Caco-2 (cell line): ENCODE measurements around the gene CEBPZ. TPM values are rescaled to one million over a fixed set of nuclear protein-coding genes. Genes with fewer than 3 reads are reported as not detected.

ENCODE experiments used
- BruUV-seq: library from RNA; stranded (reverse); fragments of 400-500 nt; replicated peaks from 2 replicates; lab custom pipeline; 2021; lab: Mats Ljungman, UMichigan
- CTCF ChIA-PET: fragments of 300-600 bp; sonication (Branson Sonifier 250); formaldehyde crosslinking; loops from one replicate; lab custom pipeline; 2022; ENCODE audit warnings: antibody characterized with exemption; lab: Charles Lee
- POLR2A ChIA-PET: fragments of 300-600 bp; sonication (Branson Sonifier 250); formaldehyde crosslinking; loops from one replicate; lab custom pipeline; 2022; ENCODE audit warnings: antibody characterized with exemption; lab: Charles Lee
- DNase-seq, 2 experiments: peaks; one replicate each; pipeline versions ENCODE4 v3.0.0 to v3.0.0-alpha.2; 2020 to 2022
- H3K27me3 ChIP-seq: replicated peaks from 2 replicates; pipeline ENCODE4 v1.6.0; 2011; ENCODE audit warnings: low read length; ENCODE audit not compliant: control insufficient read depth, insufficient read depth
- H3K36me3 ChIP-seq: 2 replicates; pipeline ENCODE4 v1.5.1; 2011; ENCODE audit warnings: low read length; ENCODE audit not compliant: control insufficient read depth, insufficient read depth
- H3K4me1 ChIP-seq: fragments of 250-450 bp; sonication (Bioruptor Pico); 2 replicates; pipeline ENCODE4 v1.5.1; 2020; ENCODE audit warnings: mild to moderate bottlenecking
- H3K4me3 ChIP-seq: 2 replicates; pipeline ENCODE4 v1.5.1; 2011; ENCODE audit warnings: low read depth, mild to moderate bottlenecking, control low read depth, low read length
- H3K9me3 ChIP-seq: fragments of 250-450 bp; sonication (Bioruptor Pico); 2 replicates; pipeline ENCODE4 v1.5.1; 2020; ENCODE audit warnings: mild to moderate bottlenecking, moderate library complexity
- H3K27ac Mint-ChIP-seq: one replicate; pipeline ENCODE4 v1.8.0; 2022; ENCODE audit warnings: mixed read lengths; ENCODE audit not compliant: unreplicated experiment
- H3K27me3 Mint-ChIP-seq: one replicate; pipeline ENCODE4 v1.8.0; 2022; ENCODE audit warnings: mixed read lengths; ENCODE audit not compliant: insufficient read depth, unreplicated experiment
- H3K36me3 Mint-ChIP-seq: one replicate; pipeline ENCODE4 v1.8.0; 2022; ENCODE audit warnings: mild to moderate bottlenecking, mixed read lengths; ENCODE audit not compliant: insufficient read depth, unreplicated experiment
- H3K4me1 Mint-ChIP-seq: one replicate; pipeline ENCODE4 v1.8.0; 2022; ENCODE audit warnings: low read depth, mixed read lengths; ENCODE audit not compliant: unreplicated experiment
- H3K4me3 Mint-ChIP-seq: one replicate; pipeline ENCODE4 v1.8.0; 2022; ENCODE audit warnings: mild to moderate bottlenecking, moderate library complexity, mixed read lengths; ENCODE audit not compliant: unreplicated experiment
- H3K9me3 Mint-ChIP-seq: one replicate; pipeline ENCODE4 v1.8.0; 2022; ENCODE audit warnings: mixed read lengths; ENCODE audit not compliant: unreplicated experiment
- CTCF ChIP-seq, 2 experiments: fragments of 200-600 bp in 1 of 2; IDR thresholded peaks; 1 replicate in 1 of 2; 2 replicates in 1 of 2; pipeline versions ENCODE4 v1.5.1 to v1.8.0; 2011 to 2022; ENCODE audit warnings: antibody characterized with exemption in 1 of 2, control low read depth in 1 of 2, inconsistent platforms in 1 of 2, low read depth in 1 of 2, low read length in 1 of 2, mild to moderate bottlenecking in 1 of 2, moderate library complexity in 1 of 2; ENCODE audit not compliant: insufficient read depth in 1 of 2, severe bottlenecking in 1 of 2, unreplicated experiment in 1 of 2
- intact Hi-C: fragments of 100-400 bp; cut with micrococcal nuclease; formaldehyde crosslinking; loops from one replicate; pipeline ENCODE4 v1.10.0; 2022; ENCODE audit not compliant: unreplicated experiment
- total RNA-seq: library from RNA; stranded (reverse); gene quantifications from 2 replicates; pipeline ENCODE4 v1.2.3, GENCODE V29; 2022

CEBPZ gene
- total RNA-seq, 1 experiment from 2014 or later: 93.3 TPM

- Mint-ChIP-seq H3K27me3 (no peaks in the 10 kb centered on the region), H3K4me1 (peaks cover 25% of the 10 kb centered on the region), H3K9me3 (no peaks in the 10 kb centered on the region), H3K27ac (no peak overlapping the region), H3K4me3 (no peak overlapping the region), H3K36me3 (no peaks in the 10 kb centered on the region)
- intact Hi-C loops: no loop called here
- BruUV-seq: no TSS peak
- no peak for DNase-seq
- H3K9me3 ChIP-seq: no peaks in the 10 kb centered on the region
- no peaks in the 10 kb centered on the region for H3K27me3 ChIP-seq
- H3K4me3 ChIP-seq: no peak overlapping the region
- peaks cover 6% of the 10 kb centered on the region for H3K4me1 ChIP-seq
- CTCF ChIA-PET: no interaction called here
- TF ChIP-seq CTCF (IDR thresholded peaks at IDR 0.05; ENCODE audit: insufficient read depth in 1 of 2, low read depth in 1 of 2, low read length in 1 of 2, severe bottlenecking in 1 of 2, unreplicated experiment in 1 of 2): no peak
- POLR2A ChIA-PET: no interaction called here
- no peaks in the 10 kb centered on the region for H3K36me3 ChIP-seq
Observed at GRCh38 chr2:37180640-37181039, 50.8 kb downstream of the CEBPZ start.

- no peaks in the 10 kb centered on the region for H3K27me3 ChIP-seq
- Mint-ChIP-seq H3K36me3 (no peaks in the 10 kb centered on the region), H3K9me3 (no peaks in the 10 kb centered on the region), H3K4me3 (no peak overlapping the region), H3K27ac (no peak overlapping the region), H3K27me3 (no peaks in the 10 kb centered on the region), H3K4me1 (peaks cover 25% of the 10 kb centered on the region)
- no peak for DNase-seq
- intact Hi-C loops: no loop called here
- peaks cover 6% of the 10 kb centered on the region for H3K4me1 ChIP-seq
- no peaks in the 10 kb centered on the region for H3K36me3 ChIP-seq
- no peak overlapping the region for H3K4me3 ChIP-seq
- no TSS peak for BruUV-seq
- CTCF ChIA-PET: no interaction called here
- peak in 1 of 2 experiments; percentile 1 for TF ChIP-seq CTCF (IDR thresholded peaks at IDR 0.05; ENCODE audit: insufficient read depth in 1 of 2, low read depth in 1 of 2, low read length in 1 of 2, severe bottlenecking in 1 of 2, unreplicated experiment in 1 of 2)
- no peaks in the 10 kb centered on the region for H3K9me3 ChIP-seq
- POLR2A ChIA-PET: no interaction called here
Observed at GRCh38 chr2:37180006-37180639, 51.3 kb downstream of the CEBPZ start.

GRCh38 chr2:37173741-37174140 lies 57.7 kb downstream of the CEBPZ start:
- H3K36me3 Mint-ChIP-seq: peaks cover 5% of the 10 kb centered on the region
- H3K27ac Mint-ChIP-seq: no peak overlapping the region
- H3K9me3 Mint-ChIP-seq: peaks cover 11% of the 10 kb centered on the region
- intact Hi-C loops: no loop called here
- POLR2A ChIA-PET: no interaction called here
- DNase-seq: no peak
- H3K4me3 Mint-ChIP-seq: no peak overlapping the region
- CTCF ChIA-PET: no interaction called here
- Histone ChIP-seq H3K9me3 (no peaks in the 10 kb centered on the region), H3K27me3 (no peaks in the 10 kb centered on the region), H3K4me3 (no peak overlapping the region), H3K36me3 (no peaks in the 10 kb centered on the region), H3K4me1 (peaks cover 16% of the 10 kb centered on the region; the same call in 1 of the 2 replicates)
- no peak for TF ChIP-seq CTCF (IDR thresholded peaks at IDR 0.05; ENCODE audit: insufficient read depth in 1 of 2, low read depth in 1 of 2, low read length in 1 of 2, severe bottlenecking in 1 of 2, unreplicated experiment in 1 of 2)
- H3K27me3 Mint-ChIP-seq: no peaks in the 10 kb centered on the region
- H3K4me1 Mint-ChIP-seq: no peaks in the 10 kb centered on the region
- BruUV-seq: no TSS peak
